ENCODE data around the gene ATG5. TPM values are rescaled to one million over a fixed set of nuclear protein-coding genes. Genes with fewer than 3 reads are reported as not detected.

The ATG5 gene
- total RNA-seq, 1 experiment from 2014 or later: 17.0 TPM

Small RNA genes within 50 kb of the gene (small RNA-seq; reads per million reads assigned to genes)
- gene RF00015 (not detected), gene RN7SL47P (not detected), gene RNU6-344P (not detected)

Other genes with a start within 250 kb of the ATG5 start
- gene PRDM1, start 239.4 kb downstream of the ATG5 start, total RNA-seq (2014; rRNA removed; shearing (Covaris generic)): 1.4 TPM in 1 of 2 replicates, not detected in the other
- 31.3 and 31.7 TPM in 2 replicates for gene CRYBG1, start 35.0 kb upstream of the ATG5 start, total RNA-seq (2014; rRNA removed; shearing (Covaris generic))

Data from HT-29 (cell line).